Epithelial cell of prostate (primary cell): ENCODE data around the gene ESRRB.

Experiments
- DNase-seq: peaks from one replicate; pipeline ENCODE4 v3.0.0-alpha.2; 2011; ENCODE audit warnings: low read depth, low spot score
- H3K27ac ChIP-seq: fragments of 450-650 bp; 2 replicates; pipeline ENCODE4 v1.5.1; 2017; ENCODE audit warnings: mild to moderate bottlenecking

ESRRB gene

GRCh38 chr14:76396714-76397187 is 20.8 kb downstream of the ESRRB start:
- no peak for DNase-seq
- H3K27ac ChIP-seq, result no peak overlapping the region

GRCh38 chr14:76405627-76406026 is 29.7 kb downstream of the ESRRB start:
- no peak for DNase-seq

GRCh38 chr14:76407449-76408150 is 31.7 kb downstream of the ESRRB start:
- DNase-seq, result no peak
- H3K27ac ChIP-seq, result no peak overlapping the region

More at GRCh38 chr14:76405627-76406026, 29.7 kb downstream of the ESRRB start:
- H3K27ac ChIP-seq, result no peak overlapping the region

- no peak for DNase-seq
- no peak overlapping the region for H3K27ac ChIP-seq
These were observed 32.9 kb downstream of the ESRRB start for GRCh38 chr14:76408877-76409276.

- H3K27ac ChIP-seq, result no peak overlapping the region
- DNase-seq, result no peak
These were observed 36.6 kb downstream of the ESRRB start for GRCh38 chr14:76412501-76412900.

- H3K27ac ChIP-seq, result no peak overlapping the region
- no peak for DNase-seq
These were observed 37.4 kb downstream of the ESRRB start for GRCh38 chr14:76413106-76413961.

- no peak overlapping the region for H3K27ac ChIP-seq
- DNase-seq, result no peak
These were observed 38.1 kb downstream of the ESRRB start for GRCh38 chr14:76413962-76414600.

- H3K27ac ChIP-seq, result no peak overlapping the region
- DNase-seq, result no peak
These were observed 43.5 kb downstream of the ESRRB start for GRCh38 chr14:76419399-76419798.

GRCh38 chr14:76420827-76421226 is 44.9 kb downstream of the ESRRB start:
- no peak overlapping the region for H3K27ac ChIP-seq
- no peak for DNase-seq

- no peak for DNase-seq
- H3K27ac ChIP-seq, result no peak overlapping the region
These were observed 45.7 kb downstream of the ESRRB start for GRCh38 chr14:76421662-76422061.

- no peak overlapping the region for H3K27ac ChIP-seq
- no peak for DNase-seq
These were observed 46.7 kb downstream of the ESRRB start for GRCh38 chr14:76422662-76423061.

- no peak for DNase-seq
- H3K27ac ChIP-seq, result no peak overlapping the region
These were observed 47.6 kb downstream of the ESRRB start for GRCh38 chr14:76423534-76423933.

GRCh38 chr14:76424359-76424758 is 48.4 kb downstream of the ESRRB start:
- H3K27ac ChIP-seq, result no peak overlapping the region
- DNase-seq, result no peak

- no peak overlapping the region for H3K27ac ChIP-seq
- DNase-seq, result no peak
These were observed 50.3 kb downstream of the ESRRB start for GRCh38 chr14:76426161-76426696.

GRCh38 chr14:76428611-76429010 is 52.7 kb downstream of the ESRRB start:
- H3K27ac ChIP-seq, result no peak overlapping the region
- no peak for DNase-seq

- no peak for DNase-seq
- H3K27ac ChIP-seq, result no peak overlapping the region
These were observed 54.1 kb downstream of the ESRRB start for GRCh38 chr14:76430017-76430416.

- DNase-seq, result no peak
- no peak overlapping the region for H3K27ac ChIP-seq
These were observed 54.6 kb downstream of the ESRRB start for GRCh38 chr14:76430475-76430980.

GRCh38 chr14:76431538-76431937 is 55.6 kb downstream of the ESRRB start:
- no peak for DNase-seq
- H3K27ac ChIP-seq, result no peak overlapping the region

GRCh38 chr14:76432827-76433752 is 57.2 kb downstream of the ESRRB start:
- no peak overlapping the region for H3K27ac ChIP-seq
- no peak for DNase-seq
